GM13976 (cell line): ENCODE data around the gene SEMA5A.

Experiments
- DNase-seq: peaks from one replicate; pipeline ENCODE4 v3.0.0; 2012; ENCODE audit warnings: low spot score
- CTCF ChIP-seq: IDR thresholded peaks from 2 replicates; pipeline ENCODE4 v1.5.1; 2012; ENCODE audit warnings: borderline replicate concordance, mild to moderate bottlenecking; ENCODE audit not compliant: insufficient read depth; ENCODE audit errors: extremely low read depth, missing control alignments, control extremely low read depth
- in situ Hi-C: fragments of 300-500 bp; cut with MboI; formaldehyde crosslinking; loops from one replicate; pipeline ENCODE4 v1.12.0; 2022; ENCODE audit warnings: low sequenced_read_pairs, mixed read lengths, inconsistent platforms; ENCODE audit not compliant: unreplicated experiment

The SEMA5A gene

GRCh38 chr5:9165546-9165945 is 380.3 kb downstream of the SEMA5A start:
- in situ Hi-C loops, result no loop called here
- no peak for TF ChIP-seq CTCF
- DNase-seq, result no peak

GRCh38 chr5:9160747-9161146 is 385.1 kb downstream of the SEMA5A start:
- in situ Hi-C loops, result no loop called here
- DNase-seq, result no peak
- TF ChIP-seq CTCF, result no peak

- no peak for TF ChIP-seq CTCF
- in situ Hi-C loops, result no loop called here
- DNase-seq, result no peak
Measured at GRCh38 chr5:9157811-9158210, 388.1 kb downstream of the SEMA5A start.

GRCh38 chr5:9157020-9157419 is 388.9 kb downstream of the SEMA5A start:
- in situ Hi-C loops, result no loop called here
- no peak for TF ChIP-seq CTCF
- DNase-seq, result no peak

GRCh38 chr5:9156282-9156681 is 389.6 kb downstream of the SEMA5A start:
- in situ Hi-C loops, result no loop called here
- peak; percentile 21 for DNase-seq
- peak; percentile 15 for TF ChIP-seq CTCF

GRCh38 chr5:9151684-9152427 is 394.0 kb downstream of the SEMA5A start:
- no peak for TF ChIP-seq CTCF
- in situ Hi-C loops, result no loop called here
- no peak for DNase-seq
